ENCODE measurements around the gene MYB.
"Not testable (repeated sequence)": the region's sequence is repeated elsewhere in the genome, so short reads cannot be mapped to it uniquely, and the experiment has no call there.

The MYB gene

DNA sequence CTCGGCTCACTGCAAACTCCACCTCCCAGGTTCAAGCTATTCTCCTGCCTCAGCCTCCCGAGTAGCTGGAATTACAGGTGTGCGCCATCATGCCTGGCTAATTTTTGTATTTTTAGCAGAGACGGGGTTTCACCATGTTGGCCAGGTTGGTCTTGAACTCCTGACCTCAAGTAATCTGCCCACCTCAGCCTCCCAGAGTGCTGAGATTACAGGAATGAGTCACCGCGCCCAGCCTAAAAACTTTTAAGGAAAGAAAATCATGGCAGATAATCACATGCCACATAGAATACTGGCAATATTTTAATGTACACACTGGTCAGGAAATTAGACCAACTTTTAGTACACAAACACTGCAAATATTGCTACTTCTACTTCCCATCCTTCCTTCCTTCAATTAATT is 16.7 kb upstream of the MYB start:
- DNase-seq, result not testable (repeated sequence)

DNA sequence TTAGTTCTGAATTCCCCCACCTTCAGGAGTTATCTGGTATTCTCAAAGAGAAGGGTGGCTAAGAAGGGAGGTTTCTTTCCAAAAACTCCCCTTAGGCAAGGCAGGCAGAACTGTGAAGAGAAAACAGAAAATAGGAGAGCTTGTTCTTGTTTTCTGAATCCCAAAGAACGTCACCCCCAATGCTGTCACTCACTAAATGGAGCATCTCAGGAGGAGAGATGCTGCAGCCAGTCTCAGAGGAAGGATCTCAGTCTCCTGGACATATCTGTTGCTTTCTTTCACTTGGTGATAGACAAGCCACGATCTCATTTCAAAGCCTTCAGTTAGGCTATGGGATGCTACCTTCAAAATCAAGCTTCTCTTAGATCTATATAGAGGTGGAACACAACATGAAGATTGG is 16.1 kb upstream of the MYB start:
- no peak for DNase-seq

DNA sequence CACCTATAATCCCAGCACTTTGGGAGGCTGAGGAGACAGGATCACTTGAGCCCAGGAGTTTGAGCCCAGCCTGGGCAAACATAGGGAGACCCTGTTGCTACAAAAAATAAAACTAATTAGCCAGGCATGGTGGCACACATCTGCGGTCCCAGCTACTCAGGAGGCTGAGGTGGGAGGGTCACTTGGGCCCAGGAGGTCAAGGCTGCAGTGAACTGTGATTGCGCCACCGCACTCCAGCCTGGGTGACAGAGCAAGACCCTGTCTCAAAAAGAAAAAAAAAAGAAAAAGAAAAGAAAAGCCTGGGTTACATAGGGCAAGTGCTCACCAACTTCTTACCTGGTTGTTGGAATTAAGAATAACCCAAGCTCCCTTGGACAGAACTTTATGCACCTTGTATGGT is 14.6 kb upstream of the MYB start:
- no peak for DNase-seq

DNA sequence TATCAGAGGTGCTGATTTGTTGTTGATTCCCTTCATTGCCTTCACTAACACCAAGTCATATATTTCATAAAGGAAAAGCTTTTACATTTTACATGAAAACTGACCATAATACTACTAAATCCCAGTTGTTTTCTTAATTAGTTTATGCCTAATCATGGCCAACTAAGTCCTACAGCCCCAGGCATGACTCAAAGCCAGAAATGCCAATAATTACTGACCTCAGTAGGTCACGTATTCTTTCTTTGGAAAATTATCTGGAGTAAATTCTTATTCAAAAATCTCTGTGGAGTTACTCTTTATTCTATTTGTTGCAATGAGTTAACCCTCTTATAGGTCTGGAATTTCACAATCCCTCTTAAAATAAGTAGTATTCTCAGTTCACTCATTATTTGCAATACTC is 13.5 kb upstream of the MYB start:
- DNase-seq, result no peak

DNA sequence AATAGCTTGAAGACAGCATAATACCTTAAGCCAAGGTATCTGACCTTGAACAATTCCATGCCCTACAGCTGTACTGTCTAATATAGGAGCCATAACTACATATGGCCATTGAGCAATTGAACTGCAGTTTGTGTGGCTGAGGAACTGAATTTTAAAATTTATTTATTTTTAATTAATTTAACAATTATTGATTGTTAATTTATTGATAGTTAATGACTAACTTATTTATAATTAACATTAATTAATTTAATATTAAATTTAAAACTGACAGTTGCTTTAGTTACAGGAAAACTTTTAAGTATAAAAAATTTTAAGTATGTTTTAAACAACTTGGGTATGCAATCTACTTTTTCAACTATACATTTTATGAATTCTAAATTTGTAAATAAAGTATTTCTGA is 12.3 kb upstream of the MYB start:
- no peak for DNase-seq

DNA sequence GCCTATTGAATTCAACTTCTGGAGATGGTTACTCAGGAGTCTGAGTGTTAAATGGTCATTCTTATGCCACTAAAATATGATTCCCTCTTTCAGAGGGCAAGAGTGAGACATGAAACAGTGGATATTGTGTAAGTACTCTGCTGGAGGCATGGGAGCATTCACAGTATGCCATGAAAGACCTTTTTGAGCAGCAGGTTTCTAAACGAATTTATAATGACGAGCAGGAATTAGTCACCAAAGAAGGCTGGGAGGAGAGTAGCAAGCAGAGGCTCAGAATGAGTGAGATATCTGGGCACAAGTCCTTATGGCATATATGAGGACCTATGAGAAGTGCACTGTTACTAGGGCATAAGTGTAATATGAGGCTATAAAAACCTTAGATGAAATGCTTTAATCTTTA is 10.9 kb upstream of the MYB start:
- peak in 1 of 5 donors; percentile 67 for DNase-seq

DNA sequence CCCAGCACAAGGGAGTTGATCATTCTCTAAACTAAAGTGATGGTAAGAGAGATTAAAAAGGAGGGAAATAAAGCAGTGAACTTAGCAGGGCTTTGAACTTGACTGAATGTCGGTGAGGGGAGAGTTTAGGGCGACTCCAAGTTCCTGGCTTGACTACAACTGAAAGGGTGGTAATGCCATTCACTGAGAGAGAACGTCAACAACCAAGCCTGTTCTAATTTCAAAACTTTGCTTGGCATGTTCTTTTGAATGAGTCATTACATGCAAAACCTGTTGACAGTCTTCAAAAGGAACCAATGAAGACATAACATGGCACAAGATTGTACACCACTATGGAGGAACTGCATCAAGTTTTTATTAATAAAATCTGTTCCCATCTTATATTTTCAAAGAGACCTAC is 10.3 kb upstream of the MYB start:
- DNase-seq, result peak in 1 of 5 donors; percentile 85

DNA sequence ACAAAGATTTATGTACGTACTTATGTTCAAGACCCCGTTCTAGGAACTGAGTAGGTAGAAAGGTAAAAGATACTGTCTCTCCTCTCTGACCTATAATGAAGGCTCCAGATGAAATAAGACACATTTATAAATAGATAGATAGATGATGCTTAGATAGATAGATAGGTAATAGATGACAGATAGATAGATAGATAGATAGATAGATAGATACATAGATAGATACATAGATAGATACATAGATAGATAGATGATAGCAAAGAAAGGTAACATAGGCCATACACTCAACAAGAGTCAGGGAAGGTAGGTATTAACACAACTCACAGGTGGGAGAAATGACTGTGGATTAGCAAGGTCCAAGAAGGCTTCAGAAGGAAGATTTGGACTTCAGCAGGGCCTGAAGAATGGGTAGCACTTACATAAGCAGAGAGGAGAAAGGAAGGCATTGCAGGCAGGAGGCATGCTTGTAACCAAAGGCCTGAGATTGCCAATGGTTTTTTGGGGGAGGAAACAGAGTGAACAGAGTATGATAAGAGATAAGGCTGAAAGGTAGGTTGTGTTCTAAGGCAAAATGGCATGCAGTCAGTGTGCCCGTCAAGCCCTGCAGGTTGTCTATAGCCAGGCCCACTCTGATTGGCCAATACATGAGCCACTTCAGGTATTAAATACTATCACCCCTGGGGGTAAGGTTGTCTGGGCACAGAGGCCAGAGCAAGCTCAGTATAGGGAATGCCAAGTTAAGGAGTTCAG is 7.7 kb upstream of the MYB start:
- DNase-seq, result no peak

DNA sequence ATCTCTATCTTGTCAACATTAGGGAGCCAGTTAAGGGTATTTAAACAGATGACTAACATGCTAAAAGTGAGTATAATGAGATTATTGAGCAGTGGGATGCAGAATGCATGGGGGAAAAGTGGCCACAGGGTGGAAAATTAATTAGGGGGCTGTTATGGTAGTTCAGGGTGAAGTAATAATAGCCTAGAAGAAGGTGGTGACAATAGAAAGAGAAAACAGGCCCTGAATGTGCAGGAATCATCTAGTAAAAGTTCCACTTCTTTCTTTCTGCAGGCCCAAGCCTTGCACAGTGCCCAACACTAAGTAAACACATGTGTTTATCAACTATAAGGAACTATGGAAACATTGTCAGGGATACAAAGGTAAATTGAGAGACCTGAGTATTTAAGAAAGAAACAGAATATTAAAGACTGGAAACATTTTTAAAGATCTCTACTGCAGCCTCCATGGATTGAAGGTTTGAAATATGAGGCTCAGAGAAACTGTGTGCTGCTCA is 7.1 kb upstream of the MYB start:
- no peak for DNase-seq

DNA sequence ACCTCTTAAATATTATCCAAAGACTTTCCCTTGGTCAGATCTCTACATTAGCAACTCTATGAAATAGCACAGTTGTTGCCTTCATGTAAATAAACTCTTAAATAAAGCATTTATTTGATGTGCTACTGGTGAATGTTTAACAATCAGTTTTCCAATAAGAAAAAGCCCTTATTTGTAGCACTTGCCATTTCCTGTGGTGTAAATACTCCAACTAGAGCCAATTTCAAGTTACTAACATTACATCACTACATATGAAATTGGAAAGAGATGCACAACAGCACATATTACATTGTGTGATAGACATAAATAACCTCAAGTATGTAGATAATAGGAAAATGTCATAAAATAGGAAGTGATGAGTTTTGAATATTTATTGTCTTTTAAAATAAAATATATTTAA is 5.0 kb upstream of the MYB start:
- DNase-seq, result no peak

DNA sequence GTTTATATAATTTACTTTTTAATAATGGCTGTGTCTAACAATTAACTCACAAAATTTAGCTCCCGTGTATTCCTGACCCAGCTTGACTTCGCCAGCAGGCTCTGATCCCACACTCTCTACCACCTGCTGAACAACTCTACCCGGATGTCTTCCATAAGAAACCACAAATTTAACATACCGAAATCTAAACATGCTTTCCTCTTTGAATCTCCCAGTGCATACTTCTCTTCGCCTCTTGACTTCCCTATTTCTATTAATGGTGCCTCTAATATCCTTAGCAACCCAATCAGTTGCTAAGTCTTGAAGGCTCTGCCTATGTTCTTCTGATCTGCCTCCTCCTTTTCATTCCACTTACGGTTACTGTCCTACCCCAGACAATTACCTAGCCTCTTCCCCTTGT is 4.6 kb upstream of the MYB start:
- DNase-seq, result no peak

DNA sequence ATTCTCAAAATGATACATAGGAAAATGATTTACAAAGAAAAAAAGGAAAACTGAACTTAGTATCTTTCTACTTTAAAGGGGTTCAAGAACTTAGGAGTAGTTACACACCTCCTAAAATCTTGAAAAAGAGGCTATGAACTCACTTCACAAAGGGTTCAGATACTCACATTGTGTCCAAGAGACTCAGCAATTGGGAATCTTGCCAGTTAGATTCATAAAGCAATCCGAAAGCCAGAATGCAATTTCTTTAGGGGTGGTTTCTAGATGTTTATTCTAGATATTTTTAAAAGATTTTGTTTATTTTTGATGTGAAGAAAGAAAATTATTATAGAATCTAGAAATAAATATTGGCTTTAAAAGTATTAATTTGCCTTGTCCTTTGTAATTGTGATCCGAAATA is 1.7 kb upstream of the MYB start:
- DNase-seq, result no peak

DNA sequence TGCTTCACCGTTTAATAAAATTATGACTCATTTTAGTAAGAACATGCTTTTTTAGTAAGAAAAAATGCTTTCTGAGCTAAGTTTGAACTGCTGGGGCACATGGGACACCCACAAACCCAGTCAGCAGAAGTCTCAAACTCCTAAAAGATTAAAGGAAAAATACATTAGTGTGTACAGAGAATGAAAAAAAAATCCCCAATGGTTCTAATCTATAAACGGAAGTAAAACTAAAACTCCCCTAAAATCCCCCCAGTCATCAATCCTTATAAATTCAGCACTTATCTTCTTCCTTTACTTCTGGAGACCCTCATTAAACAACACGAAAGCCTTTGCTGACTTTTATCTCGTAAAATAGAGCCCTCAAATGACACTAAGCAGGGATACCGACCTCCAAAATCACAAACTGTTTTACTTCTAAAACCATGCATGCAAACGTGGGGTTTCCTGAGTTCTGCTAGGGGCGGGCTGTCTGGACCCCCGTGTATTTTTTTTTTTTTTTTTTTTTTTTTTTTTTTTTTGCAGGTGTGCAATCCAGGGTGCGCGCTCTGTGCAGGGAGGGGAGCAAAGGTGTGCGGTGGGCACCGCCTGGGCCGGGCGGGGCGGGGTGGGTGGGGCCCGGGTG is 1.1 kb upstream of the MYB start:
- DNase-seq, result peak in 1 of 5 donors; percentile 45

DNA sequence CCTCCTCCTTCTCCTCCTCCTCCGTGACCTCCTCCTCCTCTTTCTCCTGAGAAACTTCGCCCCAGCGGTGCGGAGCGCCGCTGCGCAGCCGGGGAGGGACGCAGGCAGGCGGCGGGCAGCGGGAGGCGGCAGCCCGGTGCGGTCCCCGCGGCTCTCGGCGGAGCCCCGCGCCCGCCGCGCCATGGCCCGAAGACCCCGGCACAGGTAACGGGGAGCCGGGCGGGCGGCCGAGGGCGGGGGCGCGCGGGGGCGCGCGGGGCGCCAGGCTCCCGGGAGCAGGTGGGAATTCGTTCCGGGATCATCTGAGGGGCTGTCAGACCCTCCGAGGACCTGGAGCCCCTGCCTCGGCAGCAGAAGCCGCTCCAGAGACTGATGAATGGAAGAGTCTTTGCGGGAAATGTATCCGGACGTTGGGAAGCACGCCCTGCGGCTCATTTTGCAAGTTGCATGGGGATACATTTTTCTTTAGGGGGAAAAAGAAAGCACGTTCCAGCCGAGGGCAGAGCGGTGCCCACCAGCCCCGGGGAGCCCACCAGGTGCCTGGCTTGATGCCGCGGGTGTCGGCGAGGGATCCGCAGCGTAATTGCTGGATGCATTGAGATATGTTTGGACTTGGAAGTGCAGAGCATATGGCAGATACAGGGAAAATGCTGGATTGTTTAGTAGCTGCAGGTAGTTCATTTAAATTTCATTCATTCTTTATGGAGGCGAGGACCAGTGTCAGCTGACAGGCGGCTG is 394 bp downstream of the MYB start:
- peak in 3 of 5 donors; percentile 3 to 25 (median 3) for DNase-seq

DNA sequence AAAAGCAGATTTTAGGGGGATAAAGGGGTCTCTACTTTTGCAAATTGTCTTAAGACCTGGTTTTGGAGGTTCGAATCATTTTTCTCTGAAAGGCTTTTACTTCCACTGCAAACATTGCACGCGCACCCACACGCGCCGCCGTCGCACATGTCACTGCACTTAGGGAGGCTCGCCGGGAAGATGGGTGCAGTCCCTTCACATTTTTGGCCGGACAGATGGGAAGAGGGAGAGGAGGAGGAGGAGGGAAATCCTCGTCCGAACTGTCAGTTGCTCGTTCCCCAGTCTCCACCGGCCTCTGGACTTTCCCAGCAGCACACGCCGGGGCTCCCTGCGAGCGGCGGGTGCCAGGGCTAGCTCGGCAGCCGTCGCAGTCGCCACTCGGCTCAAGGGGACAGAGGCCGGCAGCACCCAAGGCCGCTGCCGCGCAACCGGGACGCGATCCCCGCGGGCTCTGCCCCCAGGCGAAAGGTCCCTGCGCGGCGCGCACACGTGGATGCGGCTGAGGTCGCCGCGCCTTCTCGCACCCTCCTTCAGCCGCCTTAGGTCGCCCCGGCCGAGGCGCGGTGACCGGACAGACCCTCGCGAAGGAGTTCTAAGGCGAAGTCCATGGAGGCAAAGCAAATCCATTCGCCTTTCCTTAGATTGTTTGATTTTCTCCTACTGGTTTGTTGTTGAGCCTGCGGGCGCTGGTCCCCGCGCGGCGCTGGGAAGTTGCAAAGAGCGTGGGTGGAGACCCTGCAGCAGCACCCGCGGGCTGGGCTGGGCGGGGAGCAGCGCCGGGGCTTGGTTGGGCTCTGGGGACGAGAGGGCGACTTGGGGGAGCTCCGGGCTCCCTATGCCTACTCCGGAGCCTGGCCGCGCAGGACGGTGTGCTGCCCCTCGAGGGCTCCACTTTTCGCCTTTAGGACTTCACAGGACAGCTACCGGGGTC is 1.2 kb downstream of the MYB start:
- DNase-seq, result peak in 4 of 5 donors; percentile 21 to 57 (median 30)

DNA sequence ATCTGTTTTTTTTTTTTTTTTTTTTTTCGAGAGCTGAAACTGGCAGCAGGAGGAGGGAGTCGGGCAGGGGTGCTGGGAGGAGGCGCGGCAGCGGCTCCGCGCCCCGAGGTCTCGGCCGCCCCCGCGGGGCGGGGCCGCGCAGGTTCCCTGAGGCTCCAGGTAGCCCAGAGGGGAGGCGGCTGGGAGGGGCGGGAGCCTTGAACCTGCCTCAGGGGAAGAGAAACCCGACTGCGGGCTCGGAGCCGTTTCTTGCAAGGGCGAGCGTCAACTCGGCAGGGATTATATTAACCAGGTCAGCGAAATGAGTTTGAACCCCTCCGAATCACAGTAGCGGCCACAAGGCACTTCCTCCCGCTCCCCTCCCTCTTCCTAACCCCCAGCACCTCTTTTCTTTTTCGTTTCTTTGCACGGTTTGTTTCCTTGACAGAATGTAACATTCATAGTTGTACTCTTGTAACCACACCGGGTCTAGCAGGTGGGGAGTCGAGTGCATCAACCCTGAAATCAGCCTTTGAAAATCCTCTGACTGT is 2.0 kb downstream of the MYB start:
- peak; percentile 41 to 91 (median 51) for DNase-seq

DNA sequence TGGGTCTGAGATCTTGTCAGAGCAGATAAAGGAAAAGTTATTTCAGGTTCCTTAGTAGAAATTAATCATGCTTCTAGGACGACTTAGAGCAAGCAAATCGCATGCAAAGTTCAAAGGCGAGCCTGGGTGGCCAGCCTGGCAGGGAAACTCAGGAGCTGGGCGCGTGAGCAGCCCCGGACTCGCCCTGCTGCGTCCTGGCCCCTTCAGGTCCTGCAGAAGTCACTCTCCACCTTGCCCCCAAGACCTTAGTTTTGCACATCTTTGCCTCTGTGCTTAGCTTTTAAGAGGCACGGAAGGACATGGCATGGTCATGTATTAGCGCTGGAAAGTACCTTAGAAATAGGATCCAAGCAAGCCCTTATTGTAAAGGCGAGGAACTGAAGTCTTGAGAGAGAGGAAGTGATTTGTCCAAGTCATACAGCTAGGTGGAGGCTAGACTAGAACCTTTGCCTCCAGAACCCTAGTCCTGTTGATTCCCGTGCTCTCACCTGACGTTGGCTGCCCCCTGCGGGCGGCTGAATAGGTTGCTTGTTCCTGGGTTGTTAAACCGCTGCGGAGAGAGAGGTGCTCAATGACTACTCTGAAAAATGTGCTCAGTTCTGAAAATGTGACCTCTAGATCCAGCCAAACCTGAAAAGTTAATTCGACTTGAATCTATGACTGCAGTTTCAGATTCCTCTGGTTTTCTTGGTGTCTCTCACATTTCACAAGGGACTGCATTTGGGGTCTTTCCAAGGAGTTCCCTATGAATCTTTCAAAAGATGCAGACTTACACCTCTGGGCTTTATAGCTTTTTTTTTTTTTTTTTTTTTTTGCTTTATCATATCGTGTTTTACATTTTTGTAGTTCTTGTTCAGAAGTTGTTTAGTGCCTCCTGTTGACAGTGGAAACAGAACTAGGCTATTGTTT is 2.7 kb downstream of the MYB start:
- peak; percentile 33 to 92 (median 55) for DNase-seq

DNA sequence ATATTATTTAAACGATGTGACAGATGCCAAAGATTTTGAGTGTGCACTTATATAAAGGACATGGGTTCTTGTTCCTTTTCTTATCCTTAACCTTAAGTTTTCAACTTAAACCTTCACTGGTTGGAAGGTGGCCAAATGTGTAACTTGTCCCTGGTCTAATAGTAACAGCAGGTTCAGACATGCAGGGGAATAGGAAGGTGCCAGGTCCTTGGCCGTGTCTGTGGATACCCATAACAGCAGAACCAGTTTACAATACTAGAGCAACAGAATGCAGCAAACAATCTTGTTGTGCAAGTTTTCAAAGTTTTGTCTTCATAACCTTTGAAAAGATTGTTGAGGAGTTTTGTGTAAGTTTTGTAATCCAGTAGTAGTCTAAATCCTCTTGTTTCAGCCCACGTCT is 4.4 kb downstream of the MYB start:
- DNase-seq, result no peak

DNA sequence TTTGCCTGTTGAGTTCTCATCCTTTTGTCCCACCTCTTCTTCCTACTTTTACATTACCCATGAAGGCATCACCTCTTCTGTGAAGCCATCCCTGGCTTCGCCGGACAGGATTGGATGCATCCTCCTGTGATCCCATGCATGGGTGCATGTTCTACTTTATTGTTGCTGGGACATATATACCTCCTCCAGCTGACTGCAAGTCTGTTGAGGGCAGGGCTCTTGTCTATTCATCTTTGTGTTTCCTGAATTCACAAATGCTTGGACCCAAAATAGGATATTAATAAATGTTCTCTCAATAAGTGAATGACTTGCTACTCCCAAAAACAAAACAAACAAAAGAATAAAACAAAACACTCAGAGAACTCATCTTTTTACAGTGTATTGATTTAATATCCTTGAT is 5.1 kb downstream of the MYB start:
- DNase-seq, result no peak

DNA sequence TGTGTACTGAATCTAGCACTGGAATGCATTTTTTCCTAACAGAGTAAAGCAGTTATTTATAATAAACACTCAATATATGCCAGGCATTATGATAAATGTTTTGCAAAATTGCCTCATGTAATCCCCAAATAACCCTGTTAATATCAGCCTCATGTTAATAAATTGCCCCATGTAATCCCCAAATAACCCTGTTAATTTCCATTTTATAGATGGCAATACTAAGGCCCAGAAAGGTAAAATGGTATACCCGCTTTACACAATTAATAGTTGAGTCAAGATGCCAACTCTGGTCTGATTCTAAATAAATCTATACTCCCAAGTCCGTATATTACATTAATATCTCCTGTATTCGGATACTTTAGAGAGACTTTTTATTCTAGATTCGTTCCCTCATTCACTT is 6.3 kb downstream of the MYB start:
- no peak for DNase-seq

DNA sequence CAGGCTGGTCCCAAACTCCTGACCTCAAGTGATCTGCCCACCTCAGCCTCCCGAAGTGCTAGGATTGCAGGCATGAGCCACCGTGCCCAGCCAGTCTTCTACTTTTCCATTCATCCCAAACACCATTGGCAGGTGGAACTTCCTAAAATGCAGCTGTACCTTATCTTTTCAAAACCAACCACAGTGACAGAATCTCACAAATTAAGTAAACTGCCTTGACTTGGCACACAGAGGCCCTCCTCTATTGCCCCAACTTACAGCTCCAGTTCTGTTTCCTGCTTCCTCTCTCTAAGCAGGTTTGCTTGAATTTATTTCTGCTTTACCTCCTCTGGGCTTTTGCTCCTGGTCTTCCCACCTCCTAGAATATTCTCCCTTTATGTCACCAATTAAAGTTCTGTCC is 7.6 kb downstream of the MYB start:
- DNase-seq, result no peak

Measured in T-helper 1 cell (primary cell).